Activated CD4-positive, alpha-beta T cell treated with anti-CD3 and anti-CD28 coated beads for 1 hour (primary cell): ENCODE data around the gene CD37.
"Not testable (repeated sequence)": the region's sequence is repeated elsewhere in the genome, so short reads cannot be mapped to it uniquely, and the experiment has no call there.

ENCODE experiments used
- DNase-seq: peaks from one replicate; pipeline ENCODE4 v3.0.0-alpha.2; 2020

CD37 gene

DNA sequence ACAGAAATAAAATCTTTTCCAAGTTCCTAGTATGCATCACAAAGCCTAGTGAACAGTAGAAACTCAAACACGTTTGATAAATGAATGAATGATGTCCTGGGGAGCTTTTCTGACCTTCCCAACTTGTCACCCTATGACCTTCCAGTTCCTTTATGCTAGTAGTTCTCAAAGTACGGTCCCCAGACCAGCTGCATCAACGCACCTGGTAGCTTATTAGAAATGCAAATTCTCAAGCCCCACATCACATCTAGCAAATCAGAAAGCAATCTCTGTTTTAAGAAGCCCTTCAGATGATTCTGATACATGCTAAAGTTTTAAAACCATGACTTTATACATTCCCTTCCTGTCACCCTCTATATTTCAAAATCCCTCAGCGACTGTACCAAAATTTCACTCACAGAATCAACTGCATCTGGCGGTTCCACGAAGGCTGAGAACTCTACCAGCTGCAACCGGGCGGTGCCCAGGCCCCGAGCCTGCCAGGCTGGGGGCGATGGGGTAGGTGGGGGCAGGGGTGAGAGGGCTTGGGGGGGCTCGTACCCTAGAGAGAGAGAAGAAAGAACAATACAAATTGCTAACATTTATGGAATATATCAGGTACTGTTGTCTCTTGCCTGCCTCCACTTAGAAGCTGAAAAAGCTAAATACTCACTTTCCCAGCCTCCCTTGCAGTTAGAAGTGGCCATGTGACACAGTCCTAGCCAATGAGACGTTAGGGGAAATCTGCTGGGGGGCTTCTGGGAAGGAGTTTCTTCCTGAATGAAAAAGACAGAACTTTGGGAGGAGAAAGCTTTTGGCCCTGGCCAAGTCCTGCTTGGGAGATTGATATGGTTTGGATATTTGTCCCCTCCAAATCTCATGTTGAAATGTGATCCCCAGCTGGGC, 13.3 kb downstream of the CD37 start:
- no peak for DNase-seq

DNA sequence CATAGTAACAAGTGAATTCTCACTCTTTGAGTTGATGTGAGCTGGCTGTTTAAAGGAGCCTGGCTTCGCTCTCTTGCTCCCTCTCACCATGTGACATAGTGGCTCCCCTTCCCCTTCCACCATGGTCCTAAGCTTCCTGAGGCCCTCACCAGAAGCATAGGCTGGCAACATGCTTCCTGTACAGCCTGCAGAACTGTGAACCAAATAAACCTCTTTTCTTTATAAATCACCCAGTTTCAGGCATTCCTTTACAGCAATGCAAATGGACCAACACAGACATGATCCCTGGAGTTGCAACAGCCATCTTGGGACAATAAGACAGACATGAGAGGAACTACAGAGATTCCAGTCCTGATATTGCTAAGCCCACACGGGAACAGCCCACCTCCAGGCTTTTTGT, 14.4 kb downstream of the CD37 start:
- DNase-seq = no peak

DNA sequence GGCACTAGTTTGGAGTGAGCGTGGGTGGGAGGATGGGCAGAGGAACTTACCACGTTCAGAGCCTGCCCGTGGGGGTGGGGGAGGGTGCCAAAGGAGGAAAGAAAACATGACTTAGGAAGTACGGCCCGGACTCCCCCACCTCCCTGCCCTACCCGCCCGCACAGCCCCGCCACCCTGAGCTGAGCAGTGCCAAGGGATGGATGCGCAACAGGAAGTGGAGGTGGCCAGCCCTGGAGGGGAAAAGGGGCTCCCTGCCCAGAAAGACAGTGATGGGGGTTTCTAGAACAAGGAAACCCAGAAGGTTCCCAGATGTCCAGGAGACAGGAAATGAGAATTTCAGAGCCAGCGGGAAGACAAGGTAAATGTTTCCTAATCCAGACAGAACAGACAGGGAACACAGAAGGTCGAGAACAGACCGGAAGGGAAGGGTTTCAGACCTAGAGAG, 20.7 kb downstream of the CD37 start:
- DNase-seq = no peak

DNA sequence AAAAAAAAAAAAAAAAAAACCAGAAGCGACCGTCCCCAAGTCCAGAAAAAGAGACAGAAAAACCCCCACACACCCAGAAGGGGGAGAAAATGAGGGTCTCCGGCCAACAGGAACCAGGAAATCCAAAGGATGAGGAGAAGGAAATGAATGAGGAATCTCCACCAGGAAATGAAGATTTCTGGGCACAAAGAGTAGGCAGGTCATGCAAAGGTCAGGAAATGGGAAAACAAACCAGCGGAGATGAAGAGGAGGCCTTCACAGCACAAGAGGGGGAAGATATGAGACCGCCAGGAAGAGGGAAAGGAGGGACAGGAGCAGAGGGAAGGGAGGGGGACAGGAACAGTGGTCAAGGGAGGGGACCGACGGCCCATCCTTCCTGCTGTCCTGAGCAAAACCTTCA, 21.2 kb downstream of the CD37 start:
- DNase-seq = no peak

DNA sequence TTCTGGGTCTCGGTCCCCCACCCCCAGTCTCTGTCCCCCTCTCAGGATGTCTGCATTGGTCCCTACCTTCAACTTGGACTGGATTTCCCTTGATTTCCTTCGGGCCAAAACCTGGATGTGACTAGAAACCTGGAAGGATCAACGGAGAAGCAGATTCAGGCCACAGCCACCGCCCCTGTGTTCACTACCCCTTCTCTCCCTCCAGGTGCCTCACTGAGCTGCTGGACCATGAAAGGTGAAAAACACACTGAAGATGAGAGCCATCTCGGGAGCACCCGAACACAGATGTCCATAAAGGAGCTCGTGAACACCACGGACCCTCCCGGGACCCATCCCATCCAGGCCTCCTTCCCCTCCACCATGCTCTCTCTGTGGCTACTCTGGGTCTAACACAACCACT, 22.0 kb downstream of the CD37 start:
- no peak for DNase-seq

DNA sequence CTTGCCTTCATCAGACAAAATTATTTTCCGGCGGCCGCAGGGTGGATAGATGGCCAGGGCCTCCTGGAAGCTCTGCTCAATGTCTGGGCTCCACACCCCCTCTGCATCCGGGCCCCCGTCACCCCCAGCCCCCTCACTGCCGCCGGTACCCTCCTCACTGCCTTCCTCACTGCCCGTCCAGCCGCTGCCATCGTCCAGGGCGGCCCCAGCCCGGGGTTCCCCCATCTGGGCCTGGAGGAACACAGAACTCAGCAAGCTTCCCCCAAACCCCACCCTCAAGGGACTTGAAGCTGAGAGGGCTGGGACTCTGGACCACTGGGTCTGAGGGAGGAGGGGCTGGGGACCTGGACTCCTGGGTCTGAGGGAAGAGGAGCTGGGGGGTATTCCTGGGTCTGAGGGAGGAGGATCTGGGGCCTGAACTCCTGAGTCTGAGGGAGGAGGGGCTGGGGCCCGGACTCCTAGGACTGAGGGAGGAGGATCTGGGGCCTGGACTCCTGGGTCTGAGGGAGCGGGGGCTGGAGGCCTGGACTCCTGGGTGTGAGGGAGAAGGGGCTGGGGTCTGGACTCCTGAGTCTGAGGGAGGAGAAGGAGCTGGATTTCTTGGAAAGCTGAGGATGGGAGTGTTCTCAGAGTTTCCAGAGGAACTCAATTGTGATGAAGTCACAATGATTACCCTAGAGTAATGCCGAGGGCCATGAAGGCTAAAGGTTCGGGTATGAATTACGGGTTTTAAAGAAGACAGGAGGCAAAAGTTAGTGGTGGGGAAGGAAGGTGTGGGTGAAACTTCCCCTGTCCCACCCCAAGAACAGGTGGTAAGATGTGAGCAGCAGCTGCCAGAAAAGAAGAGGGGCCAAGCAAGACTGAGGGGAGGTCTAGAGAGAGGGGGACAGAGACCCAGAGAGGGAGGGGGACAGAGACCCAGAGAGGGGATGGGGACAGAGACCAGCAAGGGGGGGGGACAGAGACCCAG, 24.9 kb downstream of the CD37 start:
- DNase-seq = no peak

DNA sequence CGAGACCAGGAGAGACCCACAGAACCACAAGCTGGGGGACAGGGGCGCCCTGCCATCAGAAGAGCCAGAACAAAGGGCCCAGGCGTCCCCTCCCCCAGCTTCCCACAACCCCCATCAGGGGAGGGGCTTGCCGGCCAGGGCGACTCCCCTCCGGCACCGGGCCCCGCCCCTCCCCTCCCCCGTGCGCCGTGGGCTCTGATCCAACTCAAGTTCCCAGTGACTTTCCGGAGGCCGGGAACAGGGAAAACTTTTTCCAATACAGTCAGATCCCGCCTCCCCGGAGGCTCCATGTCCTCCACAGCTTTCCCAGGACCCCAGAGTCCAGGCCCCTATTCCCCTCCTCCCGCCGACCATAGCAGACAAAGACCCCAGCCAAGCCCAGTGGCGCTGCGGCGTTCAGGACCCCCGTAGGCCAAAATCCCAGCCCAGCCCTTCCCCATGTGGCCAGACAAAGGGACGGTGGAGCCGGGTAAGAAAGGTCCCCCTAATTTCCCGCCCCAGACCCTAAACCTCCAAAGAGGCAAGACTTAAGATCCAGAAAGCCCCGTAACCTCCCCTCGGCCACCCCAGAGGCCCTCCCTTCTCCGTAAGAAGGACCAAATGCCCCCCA, 26.3 kb downstream of the CD37 start:
- no peak for DNase-seq

DNA sequence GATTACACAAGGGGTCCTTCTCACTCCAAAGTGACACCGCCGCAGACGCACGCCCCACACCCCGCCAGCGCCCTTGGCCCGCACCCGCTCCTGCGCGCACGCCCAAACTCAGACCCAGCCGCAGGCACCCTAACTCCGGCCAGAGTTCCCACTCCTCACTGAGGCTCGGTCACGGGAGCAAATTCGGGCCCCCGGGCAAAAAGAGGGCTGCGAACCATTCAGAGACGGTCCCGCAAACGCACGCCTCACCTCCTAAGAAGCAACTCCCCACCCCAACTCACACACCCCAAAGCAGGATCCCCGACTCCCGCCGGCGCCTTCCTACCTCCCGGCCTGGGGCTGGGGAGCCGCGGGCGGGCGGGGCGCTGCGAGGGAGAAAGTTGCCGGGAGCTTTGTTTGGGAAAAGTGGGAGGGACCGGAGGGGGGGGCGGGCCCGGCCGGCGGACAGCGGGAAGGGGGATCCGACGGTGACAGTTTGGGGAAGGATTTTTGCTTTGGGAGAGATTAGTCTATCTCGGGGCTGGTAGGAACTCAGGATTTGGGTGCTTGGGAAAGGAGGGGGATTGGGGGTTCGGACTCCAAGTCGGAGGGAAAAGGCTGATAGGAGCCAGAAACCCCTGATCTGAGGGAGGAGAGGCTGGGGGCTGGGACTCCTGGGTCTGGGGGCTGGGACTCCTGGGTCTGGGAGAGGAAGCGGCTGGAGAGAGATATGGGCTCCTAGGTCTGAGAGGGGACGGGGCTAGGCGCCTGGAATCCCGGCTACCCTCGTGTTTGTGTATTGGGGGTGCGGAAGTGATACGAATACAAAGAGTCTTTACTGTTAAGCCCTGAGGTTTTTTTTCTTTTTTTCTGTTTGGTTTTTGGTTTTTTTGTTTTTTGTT, 27.1 kb downstream of the CD37 start, which contains the start of gene TEAD2:
Gene TEAD2 (minus strand): TSS at position 369 of the 881 bp plus-strand sequence. CDS start 2,341 bp downstream, outside the sequence.
- DNase-seq = no peak

DNA sequence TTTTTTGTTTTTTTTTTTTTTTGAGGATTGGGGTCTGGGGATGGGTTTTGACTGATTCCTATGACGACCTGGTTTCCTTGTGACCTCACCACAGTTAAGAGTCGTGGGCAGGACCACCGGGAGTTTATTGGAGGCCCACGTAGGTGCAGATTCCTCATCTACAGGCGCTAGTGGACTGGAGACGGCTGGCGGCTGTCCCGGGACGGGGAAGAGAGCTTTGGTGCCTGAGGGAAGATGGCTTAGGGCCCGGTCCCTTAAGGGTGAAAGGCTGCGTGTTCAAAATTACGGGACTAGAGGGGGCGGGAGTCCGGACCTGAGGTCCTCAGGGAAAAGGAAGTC, 27.7 kb downstream of the CD37 start:
- DNase-seq = no peak

DNA sequence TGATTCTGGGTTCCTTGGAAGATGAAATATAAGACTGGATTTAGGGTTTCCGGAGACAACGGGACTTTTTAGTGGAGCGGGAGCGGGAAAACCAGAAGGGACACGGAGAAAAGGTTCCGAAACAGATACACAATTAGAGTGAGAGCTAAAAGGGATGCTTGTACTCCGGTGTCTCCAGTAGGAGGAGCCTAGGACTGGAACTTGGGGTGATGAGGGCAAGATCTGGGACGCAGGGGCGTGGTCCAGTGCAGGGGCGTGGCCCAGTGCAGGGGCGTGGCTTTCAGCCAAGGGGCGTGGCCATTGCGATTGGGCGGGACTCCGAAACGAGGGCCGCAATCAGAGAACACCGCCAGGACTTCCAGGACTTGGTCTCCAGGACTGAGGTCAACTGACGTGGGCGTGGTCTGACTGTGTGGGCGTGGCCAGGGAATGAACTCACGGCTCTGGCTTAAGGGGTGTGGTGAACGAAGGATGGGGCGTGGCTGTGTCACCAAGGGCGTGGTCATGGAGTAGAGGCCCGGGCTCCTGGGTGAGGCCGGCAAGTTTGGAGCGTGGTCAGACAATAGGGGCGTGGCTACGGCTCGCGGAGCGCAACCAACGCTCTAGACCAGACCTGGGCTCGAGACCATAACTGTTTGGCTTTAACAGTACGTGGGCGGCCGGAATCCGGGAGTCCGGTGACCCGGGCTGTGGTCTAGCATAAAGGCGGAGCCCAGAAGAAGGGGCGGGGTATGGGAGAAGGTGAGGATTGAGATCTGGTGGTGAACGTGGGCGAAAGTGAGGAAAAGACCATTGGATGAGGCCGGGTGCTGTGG, 28.3 kb downstream of the CD37 start, which contains the start of gene DKKL1:
Gene DKKL1 (plus strand): TSS at position 610 of the 815 bp plus-strand sequence. CDS start 122 bp downstream, at position 732.
- DNase-seq = peak; percentile 36

DNA sequence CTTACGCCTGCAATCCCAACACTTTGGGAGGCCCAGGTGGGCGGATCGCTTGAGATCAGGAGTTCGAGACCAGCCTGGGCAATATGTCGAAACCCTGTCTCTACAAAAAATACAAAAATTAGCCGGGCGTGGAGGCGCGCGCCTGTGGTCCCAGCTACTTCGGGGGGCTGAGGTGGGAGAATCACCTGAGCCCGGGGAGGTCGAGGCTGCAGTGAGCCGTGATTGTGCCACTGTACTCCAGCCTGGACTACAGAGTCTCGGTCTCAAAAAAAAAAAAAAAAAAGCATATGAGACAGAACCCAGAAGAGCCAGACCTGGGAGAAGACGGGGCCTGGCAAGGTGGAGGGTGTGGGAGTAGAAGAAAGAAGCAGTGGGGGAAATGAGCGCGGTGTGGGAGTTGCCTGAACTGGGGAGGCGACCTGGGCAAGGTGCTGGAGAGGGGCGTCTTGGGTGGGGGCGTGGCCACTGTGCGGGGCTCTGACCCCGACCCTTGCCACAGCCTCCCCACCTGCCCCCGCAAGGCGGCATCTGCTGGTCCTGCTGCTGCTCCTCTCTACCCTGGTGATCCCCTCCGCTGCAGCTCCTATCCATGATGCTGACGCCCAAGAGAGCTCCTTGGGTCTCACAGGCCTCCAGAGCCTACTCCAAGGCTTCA, 29.0 kb downstream of the CD37 start:
- DNase-seq = no peak

DNA sequence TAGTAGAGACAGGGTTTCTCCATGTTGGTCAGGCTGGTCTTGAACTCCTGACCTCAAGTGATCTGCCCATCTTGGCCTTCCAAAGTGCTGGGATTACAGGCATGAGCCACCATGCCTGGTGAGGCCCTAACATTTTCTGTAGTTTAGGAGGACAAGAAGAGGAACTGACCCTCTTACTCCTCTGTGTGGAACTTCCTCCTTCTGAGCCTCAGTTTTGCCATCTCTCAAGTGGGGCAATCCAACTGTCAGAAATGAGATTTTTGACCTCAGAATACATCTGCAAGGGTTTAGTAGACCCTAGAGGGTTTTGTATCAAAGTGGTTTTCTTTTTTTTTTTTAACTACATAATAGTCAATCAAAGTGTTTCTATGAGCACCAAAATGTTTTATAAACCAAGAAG, 30.9 kb downstream of the CD37 start:
- DNase-seq = no peak

DNA sequence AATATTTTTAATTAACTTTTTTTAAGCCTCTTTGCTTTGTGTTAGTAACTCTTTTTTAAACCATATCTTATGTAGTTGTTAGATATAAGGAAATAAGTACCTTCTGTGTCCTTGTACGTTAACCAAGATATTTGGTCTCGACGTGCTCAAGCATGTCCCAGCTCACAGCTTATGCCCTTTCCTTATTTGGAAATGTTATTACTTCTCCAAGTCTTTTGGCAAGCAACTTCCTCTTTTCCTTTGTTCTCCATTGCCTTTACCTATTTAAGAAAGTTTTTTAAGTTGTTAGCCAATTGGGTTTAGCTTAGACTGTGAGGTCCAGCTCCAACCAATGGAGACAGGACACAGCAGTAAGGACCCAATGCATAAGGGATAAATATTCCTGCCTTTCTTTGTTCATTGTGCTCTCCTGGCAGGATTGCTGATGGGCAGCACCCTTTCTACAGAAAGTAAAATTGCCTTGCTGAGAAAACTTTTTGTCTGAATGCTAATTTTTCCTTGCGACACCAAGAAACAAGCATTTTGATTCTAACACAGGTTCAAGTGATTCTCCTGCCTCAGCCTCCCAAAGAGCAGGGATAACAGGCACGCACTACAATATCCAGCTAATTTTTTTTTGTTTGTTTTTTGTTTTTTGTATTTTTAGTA, 33.6 kb downstream of the CD37 start:
- no peak for DNase-seq

DNA sequence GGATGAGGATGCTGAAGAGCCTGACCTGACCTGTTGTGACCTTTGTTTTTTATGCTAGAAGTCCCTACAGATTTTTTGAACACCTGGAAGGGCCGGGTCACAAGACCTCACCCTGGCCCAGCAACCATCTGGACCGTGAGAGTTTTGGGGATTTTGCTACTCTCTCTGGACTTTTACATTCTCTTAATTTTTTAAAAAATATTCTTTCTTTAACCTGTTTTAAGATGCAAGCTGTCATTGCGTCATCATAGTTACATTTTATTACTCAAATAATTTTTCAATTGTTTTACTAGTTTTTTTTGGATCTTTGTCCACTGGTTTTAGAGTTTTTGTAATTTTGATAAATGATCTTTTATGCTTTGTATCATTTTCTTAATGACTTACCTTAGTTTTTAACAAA, 36.0 kb downstream of the CD37 start:
- no peak for DNase-seq

DNA sequence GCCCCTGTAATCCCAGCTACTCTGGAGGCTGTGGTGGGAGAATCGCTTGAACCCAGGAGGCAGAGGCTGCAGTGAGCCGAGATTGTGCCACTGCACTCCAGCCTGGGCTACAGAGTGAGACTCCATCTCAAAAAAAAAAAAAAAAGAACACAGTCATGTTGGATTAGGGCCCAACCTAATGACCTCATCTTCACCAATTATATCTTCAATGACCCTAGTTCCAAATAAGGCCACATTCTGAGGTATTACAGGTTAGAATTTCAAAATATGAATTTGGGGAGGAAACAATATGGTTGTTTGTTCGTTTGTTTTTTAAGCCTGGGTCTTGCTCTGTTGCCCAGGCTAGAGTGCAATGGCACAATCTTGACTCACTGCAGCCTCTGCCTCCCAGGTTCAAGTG, 38.0 kb downstream of the CD37 start:
- not testable (repeated sequence) for DNase-seq

DNA sequence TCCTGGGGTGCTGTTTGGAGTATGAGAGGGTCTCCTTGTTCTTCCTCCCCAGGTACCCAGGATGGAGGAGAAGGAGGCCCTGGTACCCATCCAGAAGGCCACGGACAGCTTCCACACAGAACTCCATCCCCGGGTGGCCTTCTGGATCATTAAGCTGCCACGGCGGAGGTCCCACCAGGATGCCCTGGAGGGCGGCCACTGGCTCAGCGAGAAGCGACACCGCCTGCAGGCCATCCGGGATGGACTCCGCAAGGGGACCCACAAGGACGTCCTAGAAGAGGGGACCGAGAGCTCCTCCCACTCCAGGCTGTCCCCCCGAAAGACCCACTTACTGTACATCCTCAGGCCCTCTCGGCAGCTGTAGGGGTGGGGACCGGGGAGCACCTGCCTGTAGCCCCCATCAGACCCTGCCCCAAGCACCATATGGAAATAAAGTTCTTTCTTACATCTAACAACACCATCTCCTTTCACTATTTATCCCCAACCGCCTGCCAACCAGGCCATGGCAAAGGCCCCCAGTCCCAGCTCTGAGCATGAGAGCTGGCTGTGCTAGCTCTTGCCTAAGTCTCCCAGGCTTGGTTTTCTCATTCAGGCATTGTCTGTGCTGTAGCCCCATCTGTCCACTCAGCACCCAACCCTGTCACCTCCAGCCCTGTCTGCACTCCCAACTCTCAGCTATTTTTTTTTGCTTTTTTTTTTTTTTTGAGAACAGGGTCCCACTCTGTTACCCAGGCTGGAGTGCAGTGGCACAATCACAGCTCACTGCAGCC, 39.6 kb downstream of the CD37 start:
- no peak for DNase-seq

DNA sequence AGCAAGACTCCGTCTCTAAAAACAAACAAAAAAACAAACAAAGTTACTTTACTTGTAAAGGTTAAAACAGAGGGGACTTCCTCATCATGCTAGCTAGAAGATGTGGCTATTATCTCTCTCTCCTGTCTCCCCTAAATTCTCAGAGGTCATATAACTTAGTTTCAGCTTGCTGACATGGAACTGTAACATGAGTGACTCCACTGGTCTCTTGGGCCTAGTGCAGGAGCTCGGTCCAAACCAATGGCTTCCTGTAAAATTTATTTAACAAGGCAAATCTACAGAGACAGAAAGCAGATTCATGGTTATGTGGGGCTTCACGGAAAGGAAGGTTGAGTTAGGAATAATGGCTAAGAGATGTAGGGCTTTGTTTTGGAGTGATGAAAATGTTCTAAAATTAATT, 43.3 kb downstream of the CD37 start:
- no peak for DNase-seq

DNA sequence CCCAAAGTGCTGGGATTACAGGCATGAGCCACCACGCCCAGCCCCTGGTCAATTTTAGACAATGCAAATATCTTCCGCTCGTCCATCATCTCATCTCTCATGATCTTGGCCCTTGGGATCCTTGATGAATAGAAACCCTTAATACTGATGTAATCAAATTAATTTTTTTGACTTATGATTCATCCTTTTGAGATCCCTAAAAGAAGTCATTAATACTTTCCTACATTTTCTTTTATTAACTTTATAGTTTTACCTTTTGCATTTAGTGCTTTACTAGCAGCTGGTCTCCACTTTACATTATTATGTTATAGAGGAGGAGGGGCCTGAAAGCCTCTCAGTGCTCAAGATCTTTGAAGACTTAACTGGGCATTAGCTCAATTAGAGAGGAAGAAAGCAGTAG, 45.2 kb downstream of the CD37 start:
- DNase-seq = no peak

DNA sequence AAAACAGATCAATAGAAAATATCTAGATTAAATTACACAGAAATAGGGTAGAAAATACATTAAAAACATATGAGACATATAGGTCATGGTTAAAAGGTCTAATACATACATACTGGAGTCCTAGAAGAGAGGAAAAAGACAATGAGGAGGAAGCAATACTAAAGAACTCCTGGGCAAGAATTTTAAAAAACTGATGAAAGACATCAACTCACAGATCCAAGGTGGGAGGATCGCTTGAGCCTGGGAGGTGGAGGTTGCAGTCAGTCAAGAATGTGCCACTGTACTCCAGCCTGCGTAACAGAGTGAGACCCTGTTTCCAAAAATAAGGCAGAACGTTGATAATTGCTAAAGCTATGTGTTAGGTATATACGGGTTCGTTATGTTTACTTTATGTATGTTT, 47.4 kb downstream of the CD37 start:
- DNase-seq = no peak
